ENCODE results near the gene BRICD5.

DNA sequence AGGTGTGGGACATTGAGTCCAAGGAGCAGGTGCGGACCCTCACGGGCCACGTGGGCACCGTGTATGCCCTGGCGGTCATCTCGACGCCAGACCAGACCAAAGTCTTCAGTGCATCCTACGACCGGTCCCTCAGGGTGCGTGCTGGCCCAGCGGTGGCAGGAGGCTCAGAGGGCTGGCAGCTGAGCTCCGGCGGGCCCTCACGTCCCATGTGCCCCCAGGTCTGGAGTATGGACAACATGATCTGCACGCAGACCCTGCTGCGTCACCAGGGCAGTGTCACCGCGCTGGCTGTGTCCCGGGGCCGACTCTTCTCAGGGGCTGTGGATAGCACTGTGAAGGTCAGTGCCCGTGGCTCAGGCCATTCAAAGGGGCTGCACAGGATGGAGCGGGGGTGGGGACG is 34.6 kb downstream of the BRICD5 start:
- TF ChIP-seq, protein P1, sequence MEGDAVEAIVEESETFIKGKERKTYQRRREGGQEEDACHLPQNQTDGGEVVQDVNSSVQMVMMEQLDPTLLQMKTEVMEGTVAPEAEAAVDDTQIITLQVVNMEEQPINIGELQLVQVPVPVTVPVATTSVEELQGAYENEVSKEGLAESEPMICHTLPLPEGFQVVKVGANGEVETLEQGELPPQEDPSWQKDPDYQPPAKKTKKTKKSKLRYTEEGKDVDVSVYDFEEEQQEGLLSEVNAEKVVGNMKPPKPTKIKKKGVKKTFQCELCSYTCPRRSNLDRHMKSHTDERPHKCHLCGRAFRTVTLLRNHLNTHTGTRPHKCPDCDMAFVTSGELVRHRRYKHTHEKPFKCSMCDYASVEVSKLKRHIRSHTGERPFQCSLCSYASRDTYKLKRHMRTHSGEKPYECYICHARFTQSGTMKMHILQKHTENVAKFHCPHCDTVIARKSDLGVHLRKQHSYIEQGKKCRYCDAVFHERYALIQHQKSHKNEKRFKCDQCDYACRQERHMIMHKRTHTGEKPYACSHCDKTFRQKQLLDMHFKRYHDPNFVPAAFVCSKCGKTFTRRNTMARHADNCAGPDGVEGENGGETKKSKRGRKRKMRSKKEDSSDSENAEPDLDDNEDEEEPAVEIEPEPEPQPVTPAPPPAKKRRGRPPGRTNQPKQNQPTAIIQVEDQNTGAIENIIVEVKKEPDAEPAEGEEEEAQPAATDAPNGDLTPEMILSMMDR (conservative IDR thresholded peaks at IDR 0.05; ENCODE audit: low read depth, low read length): no peak
- TF ChIP-seq EZH2 (IDR thresholded peaks at IDR 0.05; ENCODE audit: low read length, unreplicated experiment) (no peak), EZH2phosphoT487 (IDR thresholded peaks at IDR 0.05; ENCODE audit: borderline replicate concordance, low read length) (no peak)
